HepG2 (cell line): ENCODE results near the gene SIT1. TPM values are rescaled to one million over a fixed set of nuclear protein-coding genes. Genes with fewer than 3 reads are reported as not detected.

Experiments
- CCDC6 ChIP-seq: sonication (generic); formaldehyde crosslinking; IDR thresholded peaks from 2 replicates; pipeline ENCODE4 v1.8.1; 2022; ENCODE audit warnings: mild to moderate bottlenecking, missing genetic modification reagents, moderate library complexity
- CHD2 ChIP-seq: IDR thresholded peaks from 2 replicates; pipeline ENCODE4 v1.6.1; 2011; ENCODE audit warnings: low read depth, low read length, improper control_type of control experiment
- E2F1 ChIP-seq: sonication (generic); formaldehyde crosslinking; IDR thresholded peaks from 2 replicates; pipeline ENCODE4 v1.5.0; 2020; ENCODE audit warnings: missing genetic modification reagents
- ETV5 ChIP-seq: IDR thresholded peaks from 2 replicates; pipeline ENCODE4 v1.6.1; 2018; ENCODE audit warnings: missing biosample characterization, missing genetic modification reagents, inconsistent platforms, borderline replicate concordance
- HOXD1 ChIP-seq: sonication (generic); formaldehyde crosslinking; IDR thresholded peaks from 2 replicates; pipeline ENCODE4 v1.5.0; 2020; ENCODE audit warnings: missing genetic modification reagents
- IRF2 ChIP-seq: IDR thresholded peaks from 2 replicates; pipeline ENCODE4 v1.6.1; 2018; ENCODE audit warnings: missing genetic modification reagents, missing compliant biosample characterization
- JUND ChIP-seq: sonication (generic); formaldehyde crosslinking; IDR thresholded peaks from 2 replicates; pipeline ENCODE4 v1.8.0; 2022; ENCODE audit warnings: mild to moderate bottlenecking, missing genetic modification reagents
- KAT8 ChIP-seq: IDR thresholded peaks from 2 replicates; pipeline ENCODE4 v1.6.1; 2016; ENCODE audit warnings: missing genetic modification reagents, missing compliant biosample characterization
- KDM5B ChIP-seq: sonication (generic); formaldehyde crosslinking; IDR thresholded peaks from 2 replicates; pipeline ENCODE4 v1.4.0; 2020; ENCODE audit warnings: missing genetic modification reagents, mild to moderate bottlenecking, borderline replicate concordance
- KLF6 ChIP-seq: IDR thresholded peaks from 2 replicates; pipeline ENCODE4 v1.8.0; 2016; ENCODE audit warnings: missing biosample characterization, missing genetic modification reagents
- MTF2 ChIP-seq: sonication (generic); formaldehyde crosslinking; IDR thresholded peaks from 2 replicates; pipeline ENCODE4 v1.5.0; 2020; ENCODE audit warnings: missing genetic modification reagents, borderline replicate concordance
- NFE2 ChIP-seq: sonication (generic); formaldehyde crosslinking; IDR thresholded peaks from 2 replicates; pipeline ENCODE4 v1.4.0; 2020; ENCODE audit warnings: missing genetic modification reagents
- NKX3-1 ChIP-seq: sonication (generic); formaldehyde crosslinking; IDR thresholded peaks from 2 replicates; pipeline ENCODE4 v1.5.0; 2020; ENCODE audit warnings: missing genetic modification reagents
- SIN3A ChIP-seq: IDR thresholded peaks from 2 replicates; pipeline ENCODE4 v1.6.1; 2011; ENCODE audit warnings: low read depth, mild to moderate bottlenecking, control low read depth, low read length, borderline replicate concordance
- TEAD3 ChIP-seq: optimal IDR thresholded peaks from 2 replicates; pipeline ENCODE3; 2016; ENCODE audit warnings: borderline replicate concordance
- ZFY ChIP-seq: sonication (generic); formaldehyde crosslinking; IDR thresholded peaks from 2 replicates; pipeline ENCODE4 v1.4.0; 2020; ENCODE audit warnings: missing genetic modification reagents
- ZNF234 ChIP-seq: sonication (generic); formaldehyde crosslinking; conservative IDR thresholded peaks from 2 replicates; pipeline ENCODE4 v1.5.1; 2020; ENCODE audit warnings: mild to moderate bottlenecking, missing genetic modification reagents
- ZNF280B ChIP-seq: sonication (generic); formaldehyde crosslinking; IDR thresholded peaks from 2 replicates; pipeline ENCODE4 v1.5.0; 2020; ENCODE audit warnings: missing genetic modification reagents, mild to moderate bottlenecking, borderline replicate concordance
- ZNF530 ChIP-seq: sonication (generic); formaldehyde crosslinking; IDR thresholded peaks from 2 replicates; pipeline ENCODE4 v1.5.0; 2020; ENCODE audit warnings: low read depth, mild to moderate bottlenecking, missing genetic modification reagents
- ZNF557 ChIP-seq: sonication (generic); formaldehyde crosslinking; IDR thresholded peaks from 2 replicates; pipeline ENCODE4 v1.4.0; 2020; ENCODE audit warnings: missing genetic modification reagents
- polyA plus RNA-seq, 8 experiments: library from polyadenylated mRNA; depleted of rRNA in 3 of 8; stranded (reverse) in 7 of 8; unstranded in 1 of 8; fragments of >200 nt; fragmentation: Illumina TruSeq in 4 of 8; extraction: Trizol in 4 of 8; gene quantifications; 2 replicates each; pipeline versions ENCODE4 v1.2.1 to v1.2.3, GENCODE V29; 2011 to 2016; ENCODE audit warnings: low read depth in 4 of 8, missing spikeins in 1 of 8, mixed read lengths in 1 of 8; ENCODE audit not compliant: insufficient read depth in 1 of 8
- total RNA-seq, 5 experiments: library from RNA; depleted of rRNA; stranded (reverse); fragments of >200 nt; fragmentation: Illumina TruSeq; extraction: Trizol; gene quantifications; 2 replicates each; pipeline ENCODE4 v1.2.3, GENCODE V29; 2016; ENCODE audit warnings: low read depth in 1 of 5
- TF ChIP-seq, protein P1 (sequence below): sonication (generic); formaldehyde crosslinking; IDR thresholded peaks from 2 replicates; pipeline ENCODE4 v1.4.0; 2020; ENCODE audit warnings: missing genetic modification reagents
- TF ChIP-seq, protein P2 (sequence below): fragments of 450-650 bp; IDR thresholded peaks from 2 replicates; pipeline ENCODE4 v1.6.1; 2017

Gene SIT1
- total and polyA plus RNA-seq, 2 of the 13 experiments (the other 11 are each of a cell fraction or from before 2014, with no cell fraction given): 0.09 to 6.7 TPM

GRCh38 chr9:35604578-35605350 lies 46.0 kb downstream of the SIT1 start, which contains the start of gene TESK1 (continued):
- TF ChIP-seq MTF2 (CRISPR knock-in tag) (no peak), KLF6 (no peak), IRF2 (CRISPR knock-in tag) (no peak), CCDC6 (CRISPR knock-in tag) (no peak), ZNF234 (CRISPR knock-in tag) (no peak), KAT8 (no peak), SIN3A (peak; percentile 54; the same call in 1 of the 2 replicates), CHD2 (no peak), ETV5 (CRISPR knock-in tag) (peak; percentile 67), JUND (CRISPR knock-in tag) (0 out of 2 replicates have a peak, but pooled peaks have one; percentile 45), NKX3-1 (CRISPR knock-in tag) (no peak), NFE2 (CRISPR knock-in tag) (no peak), ZFY (CRISPR knock-in tag) (peak; percentile 75), HOXD1 (peak; percentile 68; the same call in 1 of the 2 replicates), KDM5B (CRISPR knock-in tag) (0 out of 2 replicates have a peak, but pooled peaks have one; percentile 40), ZNF557 (CRISPR knock-in tag) (no peak), E2F1 (CRISPR knock-in tag) (no peak), TEAD3 (CRISPR knock-in tag) (no peak), ZNF280B (CRISPR knock-in tag) (no peak), ZNF530 (CRISPR knock-in tag) (no peak)
- TF ChIP-seq, protein P1, sequence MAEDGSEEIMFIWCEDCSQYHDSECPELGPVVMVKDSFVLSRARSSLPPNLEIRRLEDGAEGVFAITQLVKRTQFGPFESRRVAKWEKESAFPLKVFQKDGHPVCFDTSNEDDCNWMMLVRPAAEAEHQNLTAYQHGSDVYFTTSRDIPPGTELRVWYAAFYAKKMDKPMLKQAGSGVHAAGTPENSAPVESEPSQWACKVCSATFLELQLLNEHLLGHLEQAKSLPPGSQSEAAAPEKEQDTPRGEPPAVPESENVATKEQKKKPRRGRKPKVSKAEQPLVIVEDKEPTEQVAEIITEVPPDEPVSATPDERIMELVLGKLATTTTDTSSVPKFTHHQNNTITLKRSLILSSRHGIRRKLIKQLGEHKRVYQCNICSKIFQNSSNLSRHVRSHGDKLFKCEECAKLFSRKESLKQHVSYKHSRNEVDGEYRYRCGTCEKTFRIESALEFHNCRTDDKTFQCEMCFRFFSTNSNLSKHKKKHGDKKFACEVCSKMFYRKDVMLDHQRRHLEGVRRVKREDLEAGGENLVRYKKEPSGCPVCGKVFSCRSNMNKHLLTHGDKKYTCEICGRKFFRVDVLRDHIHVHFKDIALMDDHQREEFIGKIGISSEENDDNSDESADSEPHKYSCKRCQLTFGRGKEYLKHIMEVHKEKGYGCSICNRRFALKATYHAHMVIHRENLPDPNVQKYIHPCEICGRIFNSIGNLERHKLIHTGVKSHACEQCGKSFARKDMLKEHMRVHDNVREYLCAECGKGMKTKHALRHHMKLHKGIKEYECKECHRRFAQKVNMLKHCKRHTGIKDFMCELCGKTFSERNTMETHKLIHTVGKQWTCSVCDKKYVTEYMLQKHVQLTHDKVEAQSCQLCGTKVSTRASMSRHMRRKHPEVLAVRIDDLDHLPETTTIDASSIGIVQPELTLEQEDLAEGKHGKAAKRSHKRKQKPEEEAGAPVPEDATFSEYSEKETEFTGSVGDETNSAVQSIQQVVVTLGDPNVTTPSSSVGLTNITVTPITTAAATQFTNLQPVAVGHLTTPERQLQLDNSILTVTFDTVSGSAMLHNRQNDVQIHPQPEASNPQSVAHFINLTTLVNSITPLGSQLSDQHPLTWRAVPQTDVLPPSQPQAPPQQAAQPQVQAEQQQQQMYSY: peak; percentile 68
- TF ChIP-seq, protein P2, sequence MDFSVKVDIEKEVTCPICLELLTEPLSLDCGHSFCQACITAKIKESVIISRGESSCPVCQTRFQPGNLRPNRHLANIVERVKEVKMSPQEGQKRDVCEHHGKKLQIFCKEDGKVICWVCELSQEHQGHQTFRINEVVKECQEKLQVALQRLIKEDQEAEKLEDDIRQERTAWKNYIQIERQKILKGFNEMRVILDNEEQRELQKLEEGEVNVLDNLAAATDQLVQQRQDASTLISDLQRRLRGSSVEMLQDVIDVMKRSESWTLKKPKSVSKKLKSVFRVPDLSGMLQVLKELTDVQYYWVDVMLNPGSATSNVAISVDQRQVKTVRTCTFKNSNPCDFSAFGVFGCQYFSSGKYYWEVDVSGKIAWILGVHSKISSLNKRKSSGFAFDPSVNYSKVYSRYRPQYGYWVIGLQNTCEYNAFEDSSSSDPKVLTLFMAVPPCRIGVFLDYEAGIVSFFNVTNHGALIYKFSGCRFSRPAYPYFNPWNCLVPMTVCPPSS: no peak
